SK-N-SH treated with all-trans-retinoic acid at 6 μM for 48 hours (cell line): Measurements from ENCODE around the gene ALKBH5.

Source experiments
- ATAC-seq: fragments of 200-7000 bp; cut with Tn5 transposase; 3 replicates; pipeline ENCODE4 v1.9.1; 2020; ENCODE audit warnings: mild to moderate bottlenecking, moderate library complexity
- BACH2 ChIP-seq: fragments of 250-450 bp; sonication (Bioruptor Pico); IDR thresholded peaks from 2 replicates; pipeline ENCODE4 v1.9.0; 2021; ENCODE audit warnings: mild to moderate bottlenecking, borderline replicate concordance
- CREB5 ChIP-seq: fragments of 250-450 bp; sonication (Bioruptor Pico); IDR thresholded peaks from 2 replicates; pipeline ENCODE4 v1.5.1; 2020; ENCODE audit warnings: low read depth, mild to moderate bottlenecking, moderate library complexity
- CSDC2 ChIP-seq: fragments of 250-450 bp; sonication (Bioruptor Pico); IDR thresholded peaks from 2 replicates; pipeline ENCODE4 v1.5.0; 2020; ENCODE audit warnings: mild to moderate bottlenecking, moderate library complexity
- CSRNP3 ChIP-seq: fragments of 250-450 bp; sonication (Bioruptor Pico); IDR thresholded peaks from 2 replicates; pipeline ENCODE4 v1.5.1; 2021; ENCODE audit warnings: mild to moderate bottlenecking, moderate library complexity
- ESRRG ChIP-seq: fragments of 250-450 bp; sonication (Bioruptor Pico); IDR thresholded peaks from 2 replicates; pipeline ENCODE4 v1.6.1; 2021; ENCODE audit warnings: mild to moderate bottlenecking
- GLIS3 ChIP-seq: fragments of 250-450 bp; sonication (Bioruptor Pico); IDR thresholded peaks from 2 replicates; pipeline ENCODE4 v1.5.0; 2020; ENCODE audit warnings: mild to moderate bottlenecking, moderate library complexity
- ISL1 ChIP-seq: fragments of 250-450 bp; sonication (Bioruptor Pico); IDR thresholded peaks from 2 replicates; pipeline ENCODE4 v2.1.2; 2022; ENCODE audit warnings: mild to moderate bottlenecking, moderate library complexity
- PPARA ChIP-seq: fragments of 250-450 bp; sonication (Bioruptor Pico); IDR thresholded peaks from 2 replicates; pipeline ENCODE4 v1.5.0; 2020; ENCODE audit warnings: mild to moderate bottlenecking, borderline replicate concordance
- RARB ChIP-seq: fragments of 250-450 bp; sonication (Bioruptor Pico); IDR thresholded peaks from 2 replicates; pipeline ENCODE4 v1.8.0; 2021; ENCODE audit warnings: mild to moderate bottlenecking, moderate library complexity
- SNAI2 ChIP-seq: fragments of 250-450 bp; sonication (Bioruptor Pico); IDR thresholded peaks from 2 replicates; pipeline ENCODE4 v1.5.0; 2020; ENCODE audit warnings: mild to moderate bottlenecking, moderate library complexity
- TCF4 ChIP-seq: fragments of 250-450 bp; sonication (Bioruptor Pico); IDR thresholded peaks from 2 replicates; pipeline ENCODE4 v1.8.0; 2021; ENCODE audit warnings: mild to moderate bottlenecking, moderate library complexity, borderline replicate concordance
- TOX ChIP-seq: fragments of 250-450 bp; sonication (Bioruptor Pico); IDR thresholded peaks from 2 replicates; pipeline ENCODE4 v1.8.0; 2021; ENCODE audit warnings: mild to moderate bottlenecking, moderate library complexity, borderline replicate concordance
- TSHZ2 ChIP-seq: fragments of 250-450 bp; sonication (Bioruptor Pico); IDR thresholded peaks from 2 replicates; pipeline ENCODE4 v1.5.0; 2020; ENCODE audit warnings: mild to moderate bottlenecking, moderate library complexity
- ZC3H10 ChIP-seq: fragments of 250-450 bp; sonication (Bioruptor Pico); IDR thresholded peaks from 2 replicates; pipeline ENCODE4 v1.5.1; 2021; ENCODE audit warnings: mild to moderate bottlenecking, moderate library complexity
- ZFP3 ChIP-seq: fragments of 250-450 bp; sonication (Bioruptor Pico); IDR thresholded peaks from 2 replicates; pipeline ENCODE4 v1.5.0; 2020; ENCODE audit warnings: mild to moderate bottlenecking, moderate library complexity
- ZNF70 ChIP-seq: fragments of 450-650 bp; formaldehyde crosslinking; IDR thresholded peaks from 2 replicates; pipeline ENCODE4 v1.5.0; 2020; ENCODE audit warnings: mild to moderate bottlenecking, moderate library complexity
- TF ChIP-seq, protein P1 (sequence below): fragments of 250-450 bp; sonication (Bioruptor Pico); IDR thresholded peaks from 2 replicates; pipeline ENCODE4 v1.8.0; 2021; ENCODE audit warnings: low read depth, mild to moderate bottlenecking, moderate library complexity, borderline replicate concordance
- TF ChIP-seq, protein P2 (sequence below): fragments of 250-450 bp; sonication (Bioruptor Pico); IDR thresholded peaks from 2 replicates; pipeline ENCODE4 v1.8.0; 2020; ENCODE audit warnings: mild to moderate bottlenecking, moderate library complexity, borderline replicate concordance

The ALKBH5 gene

GRCh38 chr17:18227635-18228034 is 44.0 kb downstream of the ALKBH5 start (continued):
- no peak for TF ChIP-seq CREB5 (CRISPR knock-in tag)
- no peak for TF ChIP-seq ESRRG

GRCh38 chr17:18228176-18228682 is 44.6 kb downstream of the ALKBH5 start:
- ATAC-seq, result no peak
- TF ChIP-seq SNAI2 (CRISPR knock-in tag) (no peak), GLIS3 (no peak), TCF4 (CRISPR knock-in tag) (no peak), RARB (CRISPR knock-in tag) (no peak), CSDC2 (CRISPR knock-in tag) (no peak), TSHZ2 (no peak), ESRRG (no peak), ZFP3 (no peak), ZC3H10 (no peak), ZNF70 (no peak), BACH2 (no peak), TOX (CRISPR knock-in tag) (no peak), CREB5 (CRISPR knock-in tag) (no peak), CSRNP3 (CRISPR knock-in tag) (no peak)
- TF ChIP-seq, protein P1, sequence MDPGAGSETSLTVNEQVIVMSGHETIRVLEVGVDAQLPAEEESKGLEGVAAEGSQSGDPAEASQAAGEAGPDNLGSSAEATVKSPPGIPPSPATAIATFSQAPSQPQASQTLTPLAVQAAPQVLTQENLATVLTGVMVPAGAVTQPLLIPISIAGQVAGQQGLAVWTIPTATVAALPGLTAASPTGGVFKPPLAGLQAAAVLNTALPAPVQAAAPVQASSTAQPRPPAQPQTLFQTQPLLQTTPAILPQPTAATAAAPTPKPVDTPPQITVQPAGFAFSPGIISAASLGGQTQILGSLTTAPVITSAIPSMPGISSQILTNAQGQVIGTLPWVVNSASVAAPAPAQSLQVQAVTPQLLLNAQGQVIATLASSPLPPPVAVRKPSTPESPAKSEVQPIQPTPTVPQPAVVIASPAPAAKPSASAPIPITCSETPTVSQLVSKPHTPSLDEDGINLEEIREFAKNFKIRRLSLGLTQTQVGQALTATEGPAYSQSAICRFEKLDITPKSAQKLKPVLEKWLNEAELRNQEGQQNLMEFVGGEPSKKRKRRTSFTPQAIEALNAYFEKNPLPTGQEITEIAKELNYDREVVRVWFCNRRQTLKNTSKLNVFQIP (CRISPR knock-in tag), result no peak

DNA sequence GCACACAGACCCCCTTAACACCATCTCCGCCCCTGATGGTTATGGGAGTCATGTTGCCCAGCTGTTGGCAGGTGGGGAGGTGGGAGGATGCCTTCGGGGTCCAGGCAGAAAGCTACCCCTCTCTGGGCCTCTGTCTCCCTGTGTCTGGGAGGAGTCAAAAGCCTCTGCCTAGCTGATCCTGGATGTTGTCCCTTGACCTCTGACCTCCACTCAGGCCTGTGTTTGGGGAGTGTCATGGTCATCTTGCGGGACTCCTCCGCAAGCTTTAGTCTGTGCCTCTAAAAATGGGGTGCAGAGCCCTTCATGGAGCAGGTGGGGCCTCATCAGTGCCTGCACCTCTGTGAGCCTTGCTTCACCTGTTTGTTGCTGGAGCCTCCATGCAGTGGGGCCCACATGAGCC is 45.6 kb downstream of the ALKBH5 start:
- TF ChIP-seq ESRRG (no peak), ZFP3 (no peak), ISL1 (CRISPR knock-in tag) (no peak), CSRNP3 (CRISPR knock-in tag) (no peak), ZC3H10 (no peak), BACH2 (no peak), GLIS3 (no peak), TCF4 (CRISPR knock-in tag) (no peak), PPARA (CRISPR knock-in tag) (no peak)
- TF ChIP-seq, protein P2, sequence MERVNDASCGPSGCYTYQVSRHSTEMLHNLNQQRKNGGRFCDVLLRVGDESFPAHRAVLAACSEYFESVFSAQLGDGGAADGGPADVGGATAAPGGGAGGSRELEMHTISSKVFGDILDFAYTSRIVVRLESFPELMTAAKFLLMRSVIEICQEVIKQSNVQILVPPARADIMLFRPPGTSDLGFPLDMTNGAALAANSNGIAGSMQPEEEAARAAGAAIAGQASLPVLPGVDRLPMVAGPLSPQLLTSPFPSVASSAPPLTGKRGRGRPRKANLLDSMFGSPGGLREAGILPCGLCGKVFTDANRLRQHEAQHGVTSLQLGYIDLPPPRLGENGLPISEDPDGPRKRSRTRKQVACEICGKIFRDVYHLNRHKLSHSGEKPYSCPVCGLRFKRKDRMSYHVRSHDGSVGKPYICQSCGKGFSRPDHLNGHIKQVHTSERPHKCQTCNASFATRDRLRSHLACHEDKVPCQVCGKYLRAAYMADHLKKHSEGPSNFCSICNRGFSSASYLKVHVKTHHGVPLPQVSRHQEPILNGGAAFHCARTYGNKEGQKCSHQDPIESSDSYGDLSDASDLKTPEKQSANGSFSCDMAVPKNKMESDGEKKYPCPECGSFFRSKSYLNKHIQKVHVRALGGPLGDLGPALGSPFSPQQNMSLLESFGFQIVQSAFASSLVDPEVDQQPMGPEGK (CRISPR knock-in tag), result no peak
- TF ChIP-seq, all 23 proteins: peak for 0
- ATAC-seq, result no peak
